IPS-18c (cell line): Measurements from ENCODE around the gene ASB10.

Experiments used
- H3K4me3 ChIP-seq: 2 replicates; pipeline ENCODE4 v1.7.0; 2013; ENCODE audit warnings: low read depth, mild to moderate bottlenecking, low read length, moderate library complexity; ENCODE audit not compliant: insufficient read depth
- H3K9me3 ChIP-seq: one replicate; pipeline ENCODE4 v1.6.1; 2013; ENCODE audit warnings: mild to moderate bottlenecking, low read length, moderate library complexity; ENCODE audit not compliant: control insufficient read depth, insufficient read depth

Gene ASB10

GRCh38 chr7:151134743-151135524, 52.1 kb downstream of the ASB10 start:
- Histone ChIP-seq H3K9me3 (no peaks in the 10 kb centered on the region), H3K4me3 (no peak overlapping the region)

DNA sequence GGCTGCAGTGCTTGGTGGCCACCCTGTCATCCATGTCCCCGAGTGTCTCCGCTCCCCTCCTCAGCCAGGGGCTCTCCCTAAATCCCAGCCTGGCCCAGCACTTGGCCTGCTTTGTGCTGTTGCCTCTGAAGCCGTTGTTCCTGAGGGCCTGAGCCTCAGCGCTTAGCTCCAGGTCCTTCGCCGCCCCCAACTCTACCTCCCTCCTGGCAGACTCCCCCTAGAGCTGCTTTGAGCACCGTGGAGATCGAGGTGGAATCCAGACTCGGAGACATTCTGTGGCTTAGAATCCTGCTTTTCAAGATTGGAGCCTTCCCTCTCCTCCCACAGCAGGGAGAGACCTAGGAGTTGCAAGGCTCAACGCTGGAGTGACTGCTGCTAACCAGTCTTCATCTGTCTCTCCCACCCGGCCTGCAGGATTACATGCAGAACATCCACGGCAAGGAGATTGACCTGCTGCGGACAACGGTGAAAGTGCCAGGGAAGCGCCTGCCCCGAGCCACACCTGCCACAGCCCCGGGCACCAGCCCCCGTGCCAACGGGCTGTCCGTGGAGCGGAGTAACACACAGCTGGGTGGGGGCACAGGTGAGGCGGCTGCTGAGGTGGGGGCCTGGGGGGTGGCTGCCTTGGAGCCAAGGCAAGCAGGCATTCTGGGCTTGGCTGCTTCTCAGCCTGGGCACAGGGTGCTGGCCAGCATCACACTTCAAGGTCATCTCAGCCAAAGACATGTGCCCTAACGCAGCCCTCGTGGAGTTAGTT, 52.9 kb downstream of the ASB10 start:
- Histone ChIP-seq H3K9me3 (no peaks in the 10 kb centered on the region), H3K4me3 (no peak overlapping the region)

DNA sequence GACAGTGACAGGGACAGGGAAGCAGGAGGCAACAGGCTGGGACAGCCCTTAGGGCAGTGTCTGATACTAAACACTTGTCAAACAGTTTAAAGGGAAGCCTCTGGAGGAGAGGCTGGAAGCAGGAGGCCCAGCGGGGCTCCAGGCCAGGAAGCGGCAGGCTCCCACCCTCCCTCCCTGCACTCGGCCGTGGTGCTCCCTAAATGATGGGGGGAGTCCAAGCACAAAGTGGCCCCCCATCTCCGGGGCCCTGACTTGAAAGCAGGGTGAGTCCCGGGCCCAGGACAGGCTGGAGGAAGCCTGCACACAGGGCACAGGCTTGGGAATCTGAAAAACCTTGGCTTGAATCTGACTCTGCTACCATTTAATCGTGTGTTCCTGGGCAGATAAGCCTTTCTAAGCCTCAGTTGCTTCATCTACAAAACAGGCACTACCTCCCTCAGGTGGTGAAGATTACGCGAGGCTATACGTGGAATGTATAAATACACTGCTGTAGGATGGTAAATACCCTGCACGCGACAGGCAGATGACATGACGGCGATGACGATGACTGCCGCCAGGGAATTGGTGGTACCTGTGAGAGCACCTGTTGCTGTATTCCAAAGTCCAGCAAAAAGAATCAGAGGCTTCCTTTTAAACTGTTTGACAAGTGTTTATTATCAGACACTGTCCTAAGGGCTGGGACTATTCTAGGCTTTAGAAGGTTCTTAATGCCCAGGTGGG, 53.6 kb downstream of the ASB10 start:
- H3K4me3 ChIP-seq, result no peak overlapping the region

DNA sequence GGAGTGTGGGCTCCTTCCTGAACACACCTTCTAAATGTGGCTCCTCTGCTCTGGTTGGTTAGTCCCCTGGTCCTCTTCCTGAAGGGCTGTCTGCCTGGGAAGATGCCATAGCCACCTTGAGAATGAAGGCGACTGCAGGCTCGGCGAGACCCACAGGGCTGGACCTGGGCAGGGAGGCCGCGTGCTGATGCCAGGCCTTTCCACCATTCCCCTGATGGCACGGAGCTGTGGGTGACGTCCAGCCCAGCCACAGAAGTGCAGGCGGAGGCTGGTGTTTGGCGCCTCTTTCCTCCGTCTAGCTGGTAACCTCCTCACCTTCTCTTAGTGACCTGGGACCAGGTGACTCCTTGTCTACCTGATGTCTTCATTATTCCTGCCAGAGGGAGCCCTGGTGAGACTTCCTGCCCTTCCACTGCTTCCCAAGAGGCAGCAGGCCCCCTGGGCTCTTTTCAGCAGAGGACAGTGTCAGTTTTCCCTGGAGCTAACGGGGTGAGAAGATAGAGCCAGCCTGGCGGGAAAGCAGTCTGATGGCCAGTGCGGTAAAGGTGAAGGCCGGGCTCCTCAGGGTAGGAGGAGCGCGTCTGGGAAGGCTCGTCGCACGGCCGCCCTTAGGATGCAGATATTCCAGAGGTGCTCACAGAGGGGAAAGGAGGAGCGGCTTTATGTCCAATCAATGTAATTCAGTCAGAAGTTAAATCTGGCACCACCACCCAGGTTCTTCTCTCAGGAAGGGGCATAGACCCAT, 54.4 kb downstream of the ASB10 start:
- Histone ChIP-seq H3K4me3 (no peak overlapping the region), H3K9me3 (no peaks in the 10 kb centered on the region)

More for the DNA sequence above, 53.6 kb downstream of the ASB10 start:
- no peaks in the 10 kb centered on the region for H3K9me3 ChIP-seq

DNA sequence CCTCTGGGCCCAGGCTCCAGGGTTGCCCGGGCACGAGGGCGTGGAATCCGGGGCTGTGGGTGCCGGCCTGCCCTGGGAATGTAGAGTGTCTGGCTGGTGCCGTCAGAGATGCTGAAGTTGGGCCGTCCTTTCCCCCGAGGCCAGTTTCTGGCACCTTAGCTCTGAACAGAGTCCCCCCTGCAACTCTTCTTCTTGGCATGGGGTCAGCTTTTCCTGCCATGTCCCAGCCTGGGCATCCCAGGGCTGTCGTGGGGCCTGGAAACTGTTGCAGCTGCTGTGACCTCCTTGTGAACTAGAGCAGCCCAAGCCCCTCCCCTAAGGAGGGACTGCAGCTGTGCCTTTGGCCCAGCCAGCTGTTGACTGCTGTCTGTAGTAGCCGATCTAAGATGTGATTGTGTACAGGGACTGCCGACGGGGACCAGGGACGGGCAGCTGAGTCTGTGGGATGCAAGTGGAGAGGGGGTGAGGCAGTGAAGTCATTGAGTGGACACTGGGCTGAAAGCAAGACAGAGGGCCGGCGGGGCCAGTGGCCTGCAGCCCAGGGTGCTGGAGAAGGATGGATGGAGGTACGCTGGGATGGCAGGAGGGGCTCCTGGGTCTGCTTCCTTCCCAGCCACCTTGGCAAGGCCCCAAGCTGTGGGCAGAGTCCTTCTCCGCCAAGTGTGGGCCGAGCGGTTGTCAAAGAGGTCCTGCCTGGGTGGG, 55.3 kb downstream of the ASB10 start:
- no peaks in the 10 kb centered on the region for H3K9me3 ChIP-seq
- H3K4me3 ChIP-seq, result no peak overlapping the region

GRCh38 chr7:151131224-151131591, 55.8 kb downstream of the ASB10 start:
- H3K9me3 ChIP-seq, result no peaks in the 10 kb centered on the region

GRCh38 chr7:151130741-151131157, 56.3 kb downstream of the ASB10 start:
- no peak overlapping the region for H3K4me3 ChIP-seq
- H3K9me3 ChIP-seq, result no peaks in the 10 kb centered on the region

More at GRCh38 chr7:151131224-151131591, 55.8 kb downstream of the ASB10 start:
- no peak overlapping the region for H3K4me3 ChIP-seq

- Histone ChIP-seq H3K9me3 (no peaks in the 10 kb centered on the region), H3K4me3 (no peak overlapping the region)
These were observed 57.0 kb downstream of the ASB10 start for GRCh38 chr7:151129960-151130591.

GRCh38 chr7:151129117-151129959, 57.7 kb downstream of the ASB10 start:
- no peak overlapping the region for H3K4me3 ChIP-seq
- H3K9me3 ChIP-seq, result no peaks in the 10 kb centered on the region

- no peak overlapping the region for H3K4me3 ChIP-seq
- H3K9me3 ChIP-seq, result no peaks in the 10 kb centered on the region
These were observed 58.3 kb downstream of the ASB10 start for GRCh38 chr7:151128716-151129115.

GRCh38 chr7:151128144-151128543, 58.9 kb downstream of the ASB10 start:
- Histone ChIP-seq H3K4me3 (no peak overlapping the region), H3K9me3 (no peaks in the 10 kb centered on the region)

- no peaks in the 10 kb centered on the region for H3K9me3 ChIP-seq
- no peak overlapping the region; the same call in 1 of the 2 replicates for H3K4me3 ChIP-seq
These were observed 60.4 kb downstream of the ASB10 start for GRCh38 chr7:151126491-151127137.

- Histone ChIP-seq H3K9me3 (no peaks in the 10 kb centered on the region), H3K4me3 (peak overlapping the region; percentile 59)
These were observed 61.1 kb downstream of the ASB10 start for GRCh38 chr7:151125846-151126481.
